ENCODE measurements around the gene ALPL. TPM values are rescaled to one million over a fixed set of nuclear protein-coding genes. Genes with fewer than 3 reads are reported as not detected.

The ALPL gene
- total and polyA plus RNA-seq, 12 donors = 21.9 to 752 (median 70.6) TPM

GRCh38 chr1:21608798-21609197 is 99.6 kb downstream of the ALPL start:
- no peak for TF ChIP-seq CTCF (IDR thresholded peaks at IDR 0.05)
- no peak for TF ChIP-seq POLR2A (IDR thresholded peaks at IDR 0.05)

GRCh38 chr1:21610027-21610426 is 100.8 kb downstream of the ALPL start:
- Histone ChIP-seq H3K9me3 (replicated peaks in 1 of 3) (no peaks in the 10 kb centered on the region), H3K4me3 (no peak overlapping the region)
- 74 to 88% (median 81%) methylated on average over 14 to 16 of the region's 16 CpGs for WGBS, 4 donors

More at GRCh38 chr1:21608798-21609197, 99.6 kb downstream of the ALPL start:
- Histone ChIP-seq H3K4me3 (no peak overlapping the region), H3K9me3 (replicated peaks in 1 of 3) (no peaks in the 10 kb centered on the region), H3K27ac (peak overlapping the region in 1 of 5 donors; percentile 22), H3K4me1 (replicated peaks in 1 of 2) (peaks cover 0 to 4% of the 10 kb centered on the region in 2 donors), H3K36me3 (replicated peaks in 1 of 2) (peaks cover 0 to 15% of the 10 kb centered on the region in 2 donors), H3K27me3 (no peaks in the 10 kb centered on the region)
- DNase-seq = no peak
- 7 to 91% (median 66%) methylated on average over 2 to 4 of the region's 4 CpGs for WGBS, 4 donors
- intact Hi-C loops (cut with DNase I) = no loop called here

GRCh38 chr1:21610989-21611785 is 102.0 kb downstream of the ALPL start:
- WGBS, 4 donors = 81 to 83% (median 82%) methylated on average over 15 to 21 of the region's 21 CpGs
- TF ChIP-seq POLR2A (IDR thresholded peaks at IDR 0.05) (no peak), CTCF (IDR thresholded peaks at IDR 0.05) (no peak)
- peaks cover 0 to 15% of the 10 kb centered on the region in 2 donors for H3K36me3 ChIP-seq (replicated peaks in 1 of 2)
- H3K4me1 ChIP-seq (replicated peaks in 1 of 2) = peaks cover under 1 to 5% of the 10 kb centered on the region in 2 donors
- no peak for DNase-seq
- no peaks in the 10 kb centered on the region for H3K27me3 ChIP-seq
- intact Hi-C loops (cut with DNase I) = no loop called here
- no peaks in the 10 kb centered on the region for H3K9me3 ChIP-seq (replicated peaks in 1 of 3)
- no peak overlapping the region for H3K4me3 ChIP-seq
- H3K27ac ChIP-seq = no peak overlapping the region

More at GRCh38 chr1:21610027-21610426, 100.8 kb downstream of the ALPL start:
- no peak for DNase-seq
- Histone ChIP-seq H3K27ac (no peak overlapping the region), H3K27me3 (no peaks in the 10 kb centered on the region), H3K36me3 (replicated peaks in 1 of 2) (peaks cover 0 to 15% of the 10 kb centered on the region in 2 donors), H3K4me1 (replicated peaks in 1 of 2) (peaks cover 0 to 4% of the 10 kb centered on the region in 2 donors)
- intact Hi-C loops (cut with DNase I) = no loop called here
- TF ChIP-seq POLR2A (IDR thresholded peaks at IDR 0.05) (no peak), CTCF (IDR thresholded peaks at IDR 0.05) (no peak)

DNA sequence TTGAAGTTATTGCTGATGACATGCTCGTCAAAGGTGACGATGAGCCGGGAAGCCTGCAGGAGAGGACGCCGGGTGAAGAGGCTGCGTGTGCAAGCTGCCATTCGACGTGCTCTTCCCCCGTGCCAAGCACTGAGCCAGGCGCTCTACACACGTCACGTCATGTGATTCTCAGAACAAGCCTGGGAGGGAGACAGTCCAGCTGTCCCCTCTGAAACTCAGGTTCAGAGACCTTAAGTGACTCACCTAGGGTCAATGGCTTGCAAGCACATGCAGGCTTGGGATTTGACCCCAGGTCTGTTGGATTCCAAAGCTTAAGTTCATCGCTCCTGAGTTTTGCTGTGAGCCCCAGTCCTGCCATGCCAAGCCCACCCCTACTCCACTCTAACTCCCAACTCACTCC is 102.8 kb downstream of the ALPL start:
- no peak overlapping the region for H3K27ac ChIP-seq
- peaks cover 0 to 15% of the 10 kb centered on the region in 2 donors for H3K36me3 ChIP-seq (replicated peaks in 1 of 2)
- H3K9me3 ChIP-seq (replicated peaks in 1 of 3) = no peaks in the 10 kb centered on the region
- peaks cover 6 to 11% of the 10 kb centered on the region in 2 donors for H3K4me1 ChIP-seq (replicated peaks in 1 of 2)
- no peak overlapping the region for H3K4me3 ChIP-seq
- H3K27me3 ChIP-seq = no peaks in the 10 kb centered on the region
- intact Hi-C loops (cut with DNase I) = no loop called here
- WGBS, 4 donors = 91 to 96% (median 95%) methylated on average over 10 to 13 of the region's 13 CpGs
- TF ChIP-seq POLR2A (IDR thresholded peaks at IDR 0.05) = no peak
- no peak for TF ChIP-seq CTCF (IDR thresholded peaks at IDR 0.05)
- no peak for DNase-seq
